Lower leg skin (tissue), 3 donors: ENCODE results near the gene FRAS1.

ENCODE experiments used
- CTCF ChIP-seq, 3 donors: fragments of 450-650 bp; IDR thresholded peaks; one replicate each; pipeline ENCODE4 v1.5.1; 2016; ENCODE audit warnings: antibody characterized with exemption in 3 of 3, mild to moderate bottlenecking in 3 of 3, moderate library complexity in 2 of 3
- POLR2A ChIP-seq, 2 donors: fragments of 450-650 bp; IDR thresholded peaks; one replicate each; pipeline ENCODE4 v1.6.1; 2016 to 2017; ENCODE audit warnings: antibody characterized with exemption in 2 of 2, mild to moderate bottlenecking in 1 of 2, moderate library complexity in 1 of 2

- no peak for TF ChIP-seq CTCF (IDR thresholded peaks at IDR 0.05)
- no peak for TF ChIP-seq POLR2A (IDR thresholded peaks at IDR 0.05)
These were observed 477.3 kb downstream of the FRAS1 start for GRCh38 chr4:78534286-78534955.
